ENCODE data around the gene TIMM10B.
"Not testable (repeated sequence)": the region's sequence is repeated elsewhere in the genome, so short reads cannot be mapped to it uniquely, and the experiment has no call there.

The TIMM10B gene

GRCh38 chr11:6520265-6520664 is 39.0 kb downstream of the TIMM10B start:
- no peak for DNase-seq

- not testable (repeated sequence) for DNase-seq
These were observed 40.6 kb downstream of the TIMM10B start for GRCh38 chr11:6521946-6522345.

- DNase-seq, result no peak
These were observed 42.0 kb downstream of the TIMM10B start for GRCh38 chr11:6523253-6523652.

- no peak for DNase-seq
These were observed 45.3 kb downstream of the TIMM10B start for GRCh38 chr11:6526411-6527135.

- no peak for DNase-seq
These were observed 48.0 kb downstream of the TIMM10B start for GRCh38 chr11:6529266-6529665.

- DNase-seq, result no peak
These were observed 49.5 kb downstream of the TIMM10B start for GRCh38 chr11:6530848-6531247.

- DNase-seq, result peak; percentile 42
These were observed 50.0 kb downstream of the TIMM10B start for GRCh38 chr11:6531267-6531752.
